ENCODE measurements around the gene SCAMP2.
"Not testable (repeated sequence)": the region's sequence is repeated elsewhere in the genome, so short reads cannot be mapped to it uniquely, and the experiment has no call there.

The SCAMP2 gene, protein sequence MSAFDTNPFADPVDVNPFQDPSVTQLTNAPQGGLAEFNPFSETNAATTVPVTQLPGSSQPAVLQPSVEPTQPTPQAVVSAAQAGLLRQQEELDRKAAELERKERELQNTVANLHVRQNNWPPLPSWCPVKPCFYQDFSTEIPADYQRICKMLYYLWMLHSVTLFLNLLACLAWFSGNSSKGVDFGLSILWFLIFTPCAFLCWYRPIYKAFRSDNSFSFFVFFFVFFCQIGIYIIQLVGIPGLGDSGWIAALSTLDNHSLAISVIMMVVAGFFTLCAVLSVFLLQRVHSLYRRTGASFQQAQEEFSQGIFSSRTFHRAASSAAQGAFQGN
- total RNA-seq = 48.0 to 78.8 reads per million in 2 donors

DNA sequence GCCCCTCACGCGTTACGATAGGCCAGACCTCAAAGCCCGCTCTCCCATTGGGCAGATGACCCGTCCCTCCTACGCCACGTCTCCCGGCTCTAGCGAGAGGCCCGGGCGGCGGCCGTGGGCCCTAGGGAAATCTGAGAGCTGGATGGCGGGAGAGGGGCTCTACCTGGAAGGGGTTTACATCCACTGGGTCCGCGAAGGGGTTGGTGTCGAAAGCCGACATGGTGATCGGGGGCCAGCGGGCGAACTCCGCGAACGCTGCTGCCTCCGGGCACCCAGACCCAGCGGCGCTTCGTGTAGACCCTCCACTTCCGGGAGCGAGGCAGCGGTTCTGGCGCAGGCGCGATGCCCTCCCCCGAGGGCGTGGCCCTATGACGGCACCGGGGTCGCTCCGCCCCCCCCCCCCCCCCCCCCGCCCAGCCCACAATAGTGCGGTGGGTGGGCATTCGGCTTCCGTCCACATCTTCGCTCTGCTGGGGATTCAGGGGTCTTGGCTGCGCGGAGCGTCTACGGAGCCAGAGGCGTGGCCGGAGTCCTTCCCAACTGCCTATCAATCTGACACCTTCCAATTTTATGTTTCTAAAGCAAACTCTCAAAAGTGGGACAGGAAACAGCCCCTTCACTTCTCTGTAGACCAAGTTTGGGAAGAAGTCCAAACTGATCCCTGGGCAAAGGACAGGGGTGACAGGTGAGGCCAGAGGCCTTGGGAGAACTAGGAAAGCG is at the start of gene SCAMP2:
Gene SCAMP2 (minus strand): TSS at position 330 of the 720 bp plus-strand sequence. CDS start 110 bp downstream, at position 220.
- DNase-seq = peak; percentile 80 to 97 (median 86)

DNA sequence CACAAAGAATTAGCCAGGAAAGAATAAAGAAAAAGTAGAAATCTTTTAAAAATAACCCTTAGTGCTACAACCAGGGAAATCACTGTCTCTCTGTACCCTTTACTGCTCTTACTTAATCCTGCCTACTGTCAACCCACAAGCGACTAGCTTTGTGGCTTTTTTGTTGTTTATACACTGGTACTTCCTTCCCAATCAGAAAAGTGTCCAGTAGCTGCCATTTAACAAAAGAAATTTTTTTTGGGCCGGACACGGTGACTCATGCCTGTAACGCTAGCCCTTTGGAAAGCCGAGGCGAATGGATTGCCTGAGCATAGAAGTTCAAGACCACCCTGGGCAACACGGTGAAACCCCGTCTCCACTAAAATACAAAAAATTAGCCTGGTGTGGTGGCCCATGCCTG is 47.3 kb upstream of the SCAMP2 start:
- no peak for DNase-seq

DNA sequence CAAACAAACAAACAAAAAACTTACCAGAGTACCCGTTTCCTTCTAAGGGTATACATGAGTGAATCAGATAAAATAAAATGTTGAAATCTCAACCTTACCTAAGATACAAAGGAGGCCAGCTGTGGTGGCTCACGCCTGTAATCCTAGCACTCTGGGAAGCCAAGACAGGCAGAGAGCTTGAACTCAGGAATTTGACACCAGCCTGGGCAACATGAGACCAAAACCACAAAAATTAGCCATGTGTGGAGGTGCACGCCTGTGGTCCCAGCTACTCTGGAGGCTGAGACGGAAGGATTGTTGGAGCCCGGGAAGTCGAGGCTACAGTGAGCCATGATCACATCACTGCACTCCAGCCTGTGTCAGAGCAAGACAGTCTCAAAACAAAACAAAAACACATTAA is 44.5 kb upstream of the SCAMP2 start:
- no peak for DNase-seq

DNA sequence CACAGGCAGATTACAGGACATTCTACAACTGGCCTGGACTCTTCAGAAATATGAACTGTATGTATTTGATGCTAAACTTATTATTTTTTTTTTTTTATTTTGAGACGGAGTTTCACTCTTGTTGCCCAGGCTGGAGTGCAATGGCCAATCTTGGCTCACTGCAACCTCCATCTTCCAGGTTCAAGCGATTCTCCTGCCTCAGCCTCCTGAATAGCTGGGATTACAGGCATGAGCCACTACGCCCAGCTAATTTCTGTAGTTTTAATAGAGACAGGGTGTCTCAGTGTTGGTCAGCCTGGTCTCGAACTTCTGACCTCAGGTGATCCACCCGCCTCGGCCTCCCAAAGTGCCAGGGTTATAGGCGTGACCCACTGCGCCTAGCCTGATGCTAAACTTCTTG is 40.6 kb upstream of the SCAMP2 start:
- DNase-seq = not testable (repeated sequence)

DNA sequence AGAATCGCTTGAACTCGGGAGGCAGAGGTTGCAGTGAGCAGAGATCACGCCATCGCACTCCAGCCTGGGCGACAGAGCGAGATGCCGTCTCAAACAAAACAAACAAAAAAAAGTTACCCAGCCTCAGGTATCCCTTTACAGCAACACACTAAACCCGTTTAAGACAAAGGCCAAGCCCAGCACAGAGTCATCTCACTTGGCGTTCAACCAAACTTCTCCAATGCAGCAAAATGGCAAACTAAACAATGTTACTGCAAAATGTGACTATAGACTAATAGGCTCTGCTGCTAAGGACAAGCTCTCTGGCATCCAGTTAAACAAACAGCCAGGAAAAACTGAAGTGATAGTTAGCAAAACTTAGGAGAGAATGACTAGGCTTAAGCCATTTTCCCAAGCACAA is 39.9 kb upstream of the SCAMP2 start:
- DNase-seq = no peak

DNA sequence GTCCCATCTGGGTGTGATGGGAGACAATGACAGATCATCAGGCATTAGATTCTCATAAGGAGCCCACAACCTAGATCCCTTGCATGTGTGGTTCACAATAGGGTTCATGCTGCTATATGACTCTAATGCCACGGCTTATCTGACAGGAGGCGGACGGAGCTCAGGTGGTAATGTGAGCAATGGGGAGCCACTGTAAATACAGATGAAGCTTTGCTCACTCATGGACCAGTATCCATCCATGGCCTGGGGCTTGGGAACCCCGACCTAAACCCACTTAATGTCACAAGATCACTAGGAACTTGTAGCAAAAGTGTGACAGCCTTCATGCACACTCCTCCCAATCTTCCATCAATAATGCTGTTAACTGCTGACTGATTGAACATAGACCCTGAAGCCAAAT is 35.5 kb upstream of the SCAMP2 start:
- DNase-seq = no peak

DNA sequence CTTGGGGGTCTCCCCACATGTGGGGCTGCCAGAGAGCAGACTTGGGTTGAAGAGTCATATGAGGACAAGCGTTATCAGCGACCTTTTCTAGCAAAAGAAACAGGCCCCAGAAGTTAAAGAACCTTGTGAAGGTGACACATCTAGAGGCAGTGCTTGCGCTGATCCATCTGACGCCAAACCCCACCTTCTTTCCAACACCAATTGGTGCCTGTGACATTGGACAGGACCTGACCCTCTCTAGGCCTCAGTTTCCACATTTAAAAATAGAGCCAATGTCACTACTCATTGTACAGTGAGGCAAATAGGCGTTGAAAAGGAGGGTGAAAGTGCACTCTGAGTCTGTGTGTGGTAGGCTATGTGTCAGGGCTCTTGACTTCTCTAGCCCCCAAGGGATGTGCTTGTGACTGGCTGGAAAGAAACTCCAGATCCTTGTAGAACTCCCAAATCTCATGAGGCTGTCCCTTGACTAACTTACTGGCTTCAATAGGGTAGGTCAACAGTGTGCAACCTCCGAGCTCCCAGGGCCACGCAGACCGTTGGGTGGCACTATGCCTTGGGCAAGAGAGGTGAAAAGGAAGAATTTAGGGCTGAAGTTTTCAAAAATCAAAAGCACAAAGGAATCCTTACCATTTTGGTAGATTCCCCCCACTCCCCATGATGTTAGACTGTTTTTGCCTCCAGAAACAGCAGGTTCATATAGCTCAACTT is 34.2 kb upstream of the SCAMP2 start:
- DNase-seq = no peak

DNA sequence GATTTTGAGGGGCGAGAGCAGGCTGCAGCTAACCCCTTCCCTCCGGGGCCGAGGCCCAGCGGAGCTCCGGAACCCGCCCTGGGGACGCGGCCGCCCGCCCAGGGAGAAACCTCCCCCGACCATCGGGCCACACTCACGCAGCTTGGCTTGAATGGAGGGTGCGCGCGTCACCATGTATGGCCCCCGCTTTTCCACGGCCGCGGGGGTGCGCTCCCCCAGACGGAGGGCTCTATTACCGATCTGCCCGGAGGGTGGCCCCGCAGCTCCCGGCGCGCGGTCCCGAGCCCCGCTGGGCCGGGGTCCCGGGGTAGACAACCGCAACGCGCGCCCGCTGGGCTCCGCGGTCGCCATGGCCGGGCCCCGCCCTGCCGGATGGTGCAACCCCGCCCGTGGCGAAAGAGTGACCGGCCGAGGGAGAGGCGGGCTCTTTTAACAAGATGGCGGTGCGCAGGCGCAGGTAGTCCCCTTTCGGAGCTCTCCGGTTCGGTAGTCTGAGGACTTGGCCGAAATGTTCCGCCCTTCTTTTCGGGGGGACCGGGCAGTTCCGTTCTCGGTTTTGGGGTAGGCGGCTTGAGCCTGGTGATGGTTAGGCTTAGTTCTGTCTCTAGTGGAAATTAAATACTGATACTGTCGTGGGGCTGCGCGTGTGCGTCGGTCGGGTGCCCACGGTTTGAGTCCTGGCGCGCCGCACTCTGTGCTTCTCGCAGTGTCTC is 33.4 kb upstream of the SCAMP2 start, which contains the start of gene FAM219B:
Gene FAM219B (minus strand): TSS at position 402 of the 713 bp plus-strand sequence. CDS start 51 bp downstream, at position 351.
- DNase-seq = peak; percentile 51 to 74 (median 63)

DNA sequence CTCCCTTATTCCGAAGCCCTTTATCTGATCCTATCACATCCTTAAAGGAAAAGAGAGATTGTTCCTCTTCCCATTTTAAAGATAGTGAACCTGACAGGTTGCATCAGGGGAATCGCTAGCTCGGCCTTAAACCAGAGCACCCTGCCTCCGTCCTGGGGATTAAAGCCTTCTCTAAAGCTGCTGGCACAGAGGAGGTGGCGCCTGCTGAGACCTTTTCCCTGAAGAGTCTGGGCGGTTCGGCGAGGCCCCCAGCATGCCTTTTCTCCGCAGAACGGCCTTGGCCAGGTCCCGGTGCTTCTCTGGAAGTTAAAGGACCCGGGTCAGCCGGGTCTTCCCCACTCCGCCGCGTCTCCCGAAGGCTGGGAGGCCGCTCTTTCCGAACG is 32.9 kb upstream of the SCAMP2 start:
- peak in 2 of 5 experiments; percentile 8 to 37 for DNase-seq

DNA sequence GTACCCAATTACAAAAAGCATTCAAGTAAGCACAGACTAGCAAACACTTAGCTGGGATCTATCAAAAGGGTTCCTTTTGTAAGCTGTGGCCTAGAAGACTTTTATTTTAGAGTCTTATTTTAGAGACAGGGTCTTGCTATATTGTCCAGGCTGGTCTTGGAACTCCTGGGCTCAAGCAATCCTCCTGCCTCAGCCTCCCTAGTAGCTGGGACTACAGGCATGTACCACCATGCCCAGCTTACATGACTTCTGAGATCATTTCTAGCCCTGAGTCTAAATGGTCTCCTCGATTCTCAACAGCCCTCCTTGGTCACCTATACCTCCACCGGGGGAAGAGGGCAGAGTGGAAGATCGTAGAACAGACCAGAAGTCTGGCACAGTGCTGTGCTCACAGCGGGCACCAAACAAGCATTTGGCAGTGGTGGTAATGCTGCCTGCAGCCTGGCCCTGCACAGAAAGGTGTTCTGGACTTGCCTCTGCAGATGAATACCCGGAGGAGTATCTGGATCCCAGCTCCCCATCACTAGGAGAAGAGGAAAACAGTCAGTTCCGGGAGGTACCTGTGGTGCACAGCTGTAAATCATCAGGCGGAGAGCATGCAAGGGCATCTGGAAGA is 31.1 kb upstream of the SCAMP2 start:
- DNase-seq = no peak

DNA sequence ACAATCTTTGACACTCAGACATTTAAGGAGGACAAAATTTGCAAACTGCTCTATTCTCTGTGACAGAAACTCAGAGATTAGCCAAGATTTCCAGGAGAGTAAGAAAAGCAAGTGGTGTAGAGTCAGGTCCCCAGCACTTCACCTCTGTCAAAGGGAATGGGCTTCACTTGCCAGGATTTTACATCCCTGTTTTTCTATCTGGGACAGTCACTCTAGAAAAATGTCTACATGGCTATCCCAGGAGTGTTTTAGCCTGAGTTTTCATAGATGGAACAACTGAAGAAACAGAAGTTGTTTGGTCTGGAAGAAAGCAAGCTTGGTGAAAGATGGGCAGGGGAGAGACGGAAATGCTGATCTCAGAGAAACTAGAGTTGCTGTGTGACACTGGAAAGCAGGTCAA is 30.5 kb upstream of the SCAMP2 start:
- DNase-seq = no peak

DNA sequence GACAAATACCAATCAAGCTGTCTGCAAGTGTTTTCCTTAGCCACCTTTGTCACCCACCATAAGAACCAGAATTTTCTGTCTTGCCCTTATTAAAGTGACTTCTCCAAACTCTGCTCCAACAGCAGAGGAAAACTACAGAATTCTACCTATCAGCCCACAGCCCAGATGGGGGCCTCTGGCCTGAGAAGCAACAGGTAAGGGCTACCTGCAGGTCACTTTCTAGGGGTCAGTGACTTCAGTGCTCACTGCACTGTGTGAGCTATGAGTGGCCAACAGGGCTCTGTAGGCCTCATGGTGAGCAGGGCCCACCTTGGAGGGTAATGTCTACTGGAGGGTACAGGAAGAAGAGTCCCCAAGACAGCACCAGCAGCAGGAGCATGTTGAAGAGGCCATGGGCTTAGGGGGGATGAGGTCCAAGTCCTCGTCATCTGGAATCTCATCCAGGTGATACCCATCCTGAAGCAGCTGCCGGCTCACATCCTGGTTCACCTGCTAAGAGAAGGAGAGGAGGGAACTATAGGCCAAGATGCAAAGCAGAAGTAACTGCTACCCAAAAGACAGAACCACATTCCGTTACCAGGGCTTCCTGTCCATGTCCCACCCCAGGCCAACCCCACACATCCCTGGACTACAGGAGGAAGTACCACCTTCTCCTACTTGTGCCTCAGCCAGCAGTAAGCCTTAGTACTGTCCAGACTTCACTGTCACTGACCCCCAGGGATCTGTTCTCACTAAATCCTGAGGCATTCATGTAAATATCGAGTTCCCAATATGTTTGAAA is 29.3 kb upstream of the SCAMP2 start:
- no peak for DNase-seq

DNA sequence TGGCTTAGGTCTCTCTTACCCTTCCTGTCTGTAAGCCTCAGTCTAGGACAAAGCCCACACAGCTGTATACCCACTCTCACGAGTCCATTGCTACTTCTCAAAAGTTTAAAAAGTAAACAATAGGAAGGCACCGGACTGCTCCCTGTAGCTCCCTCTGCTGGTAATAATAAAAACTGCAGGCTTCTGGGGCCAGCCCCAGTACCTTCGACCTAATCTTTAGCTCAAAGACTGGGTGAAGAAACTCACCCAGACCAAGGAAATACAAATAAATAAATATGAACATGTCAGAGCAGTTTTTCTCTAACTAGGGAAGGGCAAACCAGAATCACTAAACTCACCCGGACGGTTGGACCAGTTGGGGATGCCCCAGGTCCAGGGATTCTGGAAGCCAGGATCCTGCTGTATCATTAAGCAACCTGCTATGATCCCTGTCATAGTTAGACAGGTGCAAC is 28.5 kb upstream of the SCAMP2 start:
- DNase-seq = peak in 4 of 5 experiments; percentile 37 to 64 (median 44)

DNA sequence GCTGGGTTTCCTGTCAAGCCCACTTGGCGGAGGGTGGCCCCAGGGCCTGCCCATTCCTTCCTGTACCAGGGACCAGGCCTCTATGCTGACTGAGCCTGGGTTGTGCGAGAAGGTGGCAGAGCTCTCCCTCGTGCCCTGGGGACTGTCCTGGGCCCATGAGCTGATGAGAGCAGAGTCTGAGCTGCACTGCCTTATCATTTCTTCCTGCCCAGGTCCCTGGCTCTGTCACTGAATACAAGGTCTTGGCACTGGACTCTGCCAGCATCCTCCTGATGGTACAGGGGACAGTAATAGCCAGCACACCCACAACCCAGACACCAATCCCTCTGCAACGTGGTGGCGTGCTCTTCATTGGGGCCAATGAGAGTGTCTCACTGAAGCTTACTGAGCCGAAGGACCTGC is 24.1 kb upstream of the SCAMP2 start:
- DNase-seq = no peak

DNA sequence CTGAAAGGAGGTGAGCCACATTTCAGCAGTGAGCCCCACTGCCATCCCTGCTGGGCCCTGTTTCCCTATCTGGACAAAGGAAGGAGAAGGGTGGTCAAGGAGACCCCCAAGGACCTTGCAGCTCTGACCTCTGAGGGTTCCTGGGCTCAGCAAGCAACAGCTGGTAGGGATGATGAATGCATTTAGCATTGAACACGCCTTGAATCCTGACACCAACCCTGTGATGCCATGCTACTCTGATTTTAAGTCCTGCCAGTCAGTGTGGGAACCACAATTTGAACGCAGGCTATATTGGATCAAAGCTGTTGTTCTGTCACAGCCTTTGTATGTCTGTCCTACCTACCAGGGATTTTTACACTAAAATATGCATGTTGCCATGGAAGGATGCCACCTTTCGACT is 23.2 kb upstream of the SCAMP2 start:
- DNase-seq = no peak

DNA sequence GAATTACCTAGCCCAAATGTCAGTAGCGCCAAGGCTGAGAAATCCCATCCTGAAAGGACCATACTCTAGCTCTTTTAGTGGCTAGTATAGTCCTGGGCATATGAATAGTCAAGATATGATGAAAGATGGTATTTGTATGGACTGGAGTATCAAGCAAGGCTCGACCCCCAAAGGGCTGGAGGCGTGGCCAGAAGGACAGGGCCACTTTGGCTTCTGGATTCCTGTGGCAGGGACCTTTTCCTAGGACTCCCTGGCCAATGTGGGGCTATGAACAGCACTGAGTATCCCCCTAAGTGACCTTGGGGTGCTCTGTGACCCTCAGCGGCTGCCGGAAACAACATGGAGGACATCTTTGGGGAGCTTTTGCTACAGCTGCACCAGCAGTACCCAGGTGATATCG is 22.7 kb upstream of the SCAMP2 start:
- DNase-seq = no peak

DNA sequence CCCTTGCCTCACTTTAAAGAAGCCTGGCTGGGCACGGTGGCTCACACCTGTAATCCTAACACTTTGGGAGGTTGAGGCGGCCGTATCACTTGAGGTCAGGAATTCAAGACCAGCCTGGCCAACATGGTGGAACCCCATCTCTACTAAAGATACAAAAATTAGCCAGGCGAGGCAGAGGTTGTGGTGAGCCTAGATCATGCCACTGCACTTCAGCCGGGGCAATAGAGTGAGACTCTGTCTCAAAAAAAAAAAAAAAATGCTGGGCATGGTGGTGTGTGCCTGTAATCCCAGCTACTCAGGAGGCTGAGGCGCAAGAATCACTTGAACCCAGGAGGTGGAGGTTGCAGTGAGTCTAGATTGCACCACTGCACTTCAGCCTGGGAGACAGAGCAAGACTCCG is 21.2 kb upstream of the SCAMP2 start:
- not testable (repeated sequence) for DNase-seq

DNA sequence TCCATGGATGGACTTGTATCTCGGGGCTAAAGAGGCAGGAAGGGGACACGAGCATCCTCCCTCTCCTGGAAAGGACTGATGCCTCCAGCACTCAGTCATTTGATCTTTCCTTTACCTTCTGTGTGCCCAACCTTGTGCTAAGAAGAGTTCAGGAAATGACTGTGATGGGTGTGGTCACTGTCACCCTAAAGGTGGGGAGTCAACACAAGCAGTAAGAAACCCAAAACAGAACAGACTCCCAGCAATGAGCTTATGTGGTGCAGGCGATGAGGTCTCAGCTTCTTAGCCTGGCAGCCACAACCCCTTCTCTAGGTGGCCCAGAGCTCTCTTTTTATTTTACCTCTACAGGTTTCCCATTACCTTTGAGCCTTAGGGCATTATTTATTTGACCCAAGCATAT is 20.5 kb upstream of the SCAMP2 start:
- DNase-seq = peak in 2 of 5 experiments; percentile 53 to 87

DNA sequence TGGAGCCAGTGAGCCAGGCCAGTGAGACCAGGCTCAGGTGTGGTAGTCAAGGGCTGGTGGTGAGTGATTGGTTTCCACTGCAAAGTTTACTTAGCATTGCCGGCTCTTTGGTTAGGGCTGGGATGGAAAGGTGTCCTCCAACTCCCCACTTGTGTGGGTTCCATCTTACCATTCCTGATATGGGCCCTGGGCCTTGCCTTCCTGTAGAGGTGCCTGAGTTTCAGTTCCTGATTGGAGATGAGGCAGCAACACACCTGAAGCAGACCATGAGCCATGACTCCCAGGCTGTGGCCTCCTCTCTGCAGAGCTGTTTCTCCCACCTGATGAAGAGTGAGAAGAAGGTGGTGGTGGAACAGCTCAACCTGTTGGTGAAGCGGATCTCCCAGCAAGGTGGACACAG is 19.8 kb upstream of the SCAMP2 start:
- no peak for DNase-seq

DNA sequence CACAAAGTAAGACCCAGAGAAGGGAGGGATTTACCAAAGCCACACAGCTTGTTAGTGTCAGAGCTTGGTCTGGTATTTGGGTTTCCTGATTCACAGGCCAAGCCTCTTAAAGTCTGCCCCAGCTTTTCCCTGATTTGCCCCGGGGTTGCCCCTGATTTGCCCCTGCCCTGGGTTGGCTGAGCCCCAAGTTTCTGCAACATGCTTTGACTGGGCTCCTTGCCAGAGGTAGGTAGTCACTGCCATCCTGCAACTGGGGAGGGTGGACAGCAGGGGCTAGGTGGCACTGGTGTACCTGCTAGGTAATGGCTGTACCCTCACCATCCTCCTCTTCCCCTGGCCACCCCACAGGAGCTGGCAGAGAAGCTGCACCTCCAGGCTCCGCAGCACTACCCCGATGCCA is 19.1 kb upstream of the SCAMP2 start:
- DNase-seq = peak in 1 of 5 experiments; percentile 30

DNA sequence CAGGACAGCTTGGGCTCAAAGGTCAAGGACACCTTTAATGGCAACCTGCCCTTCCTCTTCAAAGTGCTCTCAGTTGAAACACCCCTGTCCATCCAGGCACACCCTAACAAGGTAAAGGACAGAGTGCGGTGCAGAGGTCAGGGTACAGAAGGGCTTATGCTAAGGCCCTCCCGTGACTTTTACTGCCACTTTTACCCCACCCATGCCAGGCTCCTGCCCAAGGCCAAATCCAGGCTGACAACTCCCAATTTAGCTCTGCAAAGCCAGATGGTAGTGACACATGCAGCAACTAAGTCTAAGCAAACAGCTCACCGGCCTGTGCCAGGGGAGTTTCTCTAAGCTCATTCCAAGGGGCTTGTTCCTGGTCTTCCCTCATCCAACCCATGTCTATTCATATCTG is 18.3 kb upstream of the SCAMP2 start:
- DNase-seq = no peak

DNA sequence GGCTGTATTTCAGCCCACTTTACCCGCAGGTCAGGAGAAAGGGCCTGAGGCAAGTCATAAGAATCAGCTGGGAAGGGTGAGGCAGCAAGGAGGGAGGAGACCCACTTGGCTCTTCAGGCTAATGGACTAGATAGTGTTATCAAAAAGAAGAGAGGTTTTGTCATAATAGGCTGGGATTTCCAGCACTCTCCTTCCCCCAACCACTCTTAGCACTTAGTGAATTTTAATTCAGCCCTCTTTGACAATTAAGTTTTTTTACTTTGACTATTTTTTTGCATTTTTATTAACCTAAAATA is 17.4 kb upstream of the SCAMP2 start:
- DNase-seq = no peak

Measured in T-helper 2 cell (primary cell).